Neural progenitor cell (in vitro differentiated cells): Measurements from ENCODE around the gene SCAMP1. TPM values are rescaled to one million over a fixed set of nuclear protein-coding genes. Genes with fewer than 3 reads are reported as not detected.

Source experiments
- DNase-seq: peaks from one replicate; pipeline ENCODE4 v3.0.0-alpha.2; 2016; ENCODE audit warnings: low spot score
- H2AFZ ChIP-seq: fragments of 200-600 bp; sonication (generic); replicated peaks from 2 replicates; pipeline ENCODE4 v1.6.1; 2016; ENCODE audit warnings: antibody characterized with exemption
- H3F3A ChIP-seq: fragments of 200-600 bp; sonication (generic); 2 replicates; pipeline ENCODE4 v1.6.1; 2016; ENCODE audit warnings: antibody characterized with exemption, low read depth
- H3K27ac ChIP-seq: fragments of 200-600 bp; sonication (generic); 2 replicates; pipeline ENCODE4 v1.5.1; 2016; ENCODE audit warnings: mild to moderate bottlenecking
- H3K27me3 ChIP-seq: fragments of 200-600 bp; sonication (generic); 2 replicates; pipeline ENCODE4 v1.6.1; 2016; ENCODE audit warnings: mild to moderate bottlenecking, moderate library complexity
- H3K36me3 ChIP-seq: fragments of 200-600 bp; sonication (generic); 2 replicates; pipeline ENCODE4 v1.5.1; 2016
- H3K4me1 ChIP-seq: fragments of 200-600 bp; sonication (generic); 2 replicates; pipeline ENCODE4 v1.6.1; 2016; ENCODE audit warnings: mixed run types
- H3K4me2 ChIP-seq: fragments of 200-600 bp; sonication (generic); 2 replicates; pipeline ENCODE4 v1.6.1; 2016
- H3K4me3 ChIP-seq: fragments of 200-600 bp; sonication (generic); 2 replicates; pipeline ENCODE4 v1.5.1; 2016
- H3K79me2 ChIP-seq: fragments of 200-600 bp; sonication (generic); 2 replicates; pipeline ENCODE4 v1.6.1; 2016; ENCODE audit warnings: low read depth
- H3K9ac ChIP-seq: fragments of 200-600 bp; sonication (generic); 2 replicates; pipeline ENCODE4 v1.6.1; 2016
- H3K9me3 ChIP-seq: fragments of 200-600 bp; sonication (generic); 2 replicates; pipeline ENCODE4 v1.5.1; 2016; ENCODE audit warnings: low read depth
- H4K20me1 ChIP-seq: fragments of 200-600 bp; sonication (generic); 2 replicates; pipeline ENCODE4 v1.6.1; 2016; ENCODE audit warnings: low read depth
- H3K27ac Mint-ChIP-seq: 3 replicates; pipeline ENCODE4 v1.8.0; 2021; ENCODE audit warnings: mixed read lengths
- H3K27me3 Mint-ChIP-seq: 2 replicates; pipeline ENCODE4 v1.8.0; 2022; ENCODE audit warnings: low read depth, mild to moderate bottlenecking, inconsistent platforms, moderate library complexity, mixed read lengths; ENCODE audit not compliant: insufficient read depth
- H3K36me3 Mint-ChIP-seq: 3 replicates; pipeline ENCODE4 v1.8.0; 2021; ENCODE audit warnings: mixed read lengths
- H3K4me1 Mint-ChIP-seq: 3 replicates; pipeline ENCODE4 v1.8.0; 2021; ENCODE audit warnings: mixed read lengths
- H3K4me3 Mint-ChIP-seq: 3 replicates; pipeline ENCODE4 v1.8.0; 2021; ENCODE audit warnings: mild to moderate bottlenecking, moderate library complexity, mixed read lengths
- H3K9me3 Mint-ChIP-seq: 3 replicates; pipeline ENCODE4 v1.8.0; 2020; ENCODE audit warnings: mixed read lengths
- CTCF ChIP-seq: fragments of 200-600 bp; sonication (generic); IDR thresholded peaks from 2 replicates; pipeline ENCODE4 v1.5.1; 2017; ENCODE audit warnings: antibody characterized with exemption, mild to moderate bottlenecking
- EZH2 ChIP-seq: fragments of 200-600 bp; sonication (generic); IDR thresholded peaks from 2 replicates; pipeline ENCODE4 v1.6.1; 2017; ENCODE audit warnings: antibody characterized with exemption, mild to moderate bottlenecking, moderate library complexity
- EZH2phosphoT487 ChIP-seq: fragments of 200-600 bp; sonication (generic); IDR thresholded peaks from 2 replicates; pipeline ENCODE4 v1.6.1; 2017; ENCODE audit warnings: antibody characterized with exemption
- total RNA-seq: library from RNA; depleted of rRNA; stranded (reverse); fragments of >200 nt; gene quantifications from 2 replicates; pipeline ENCODE4 v1.2.3, GENCODE V29; 2015; ENCODE audit warnings: low replicate concordance

The SCAMP1 gene
- total RNA-seq, 1 donor from 2014 or later: 110 TPM

- no peak overlapping the region for H3K4me3 ChIP-seq
- H3K27ac Mint-ChIP-seq: no peak overlapping the region
- no peaks in the 10 kb centered on the region for H3K36me3 ChIP-seq
- no peaks in the 10 kb centered on the region for H3K9me3 Mint-ChIP-seq
- no peak overlapping the region for H3K4me3 Mint-ChIP-seq
- no peaks in the 10 kb centered on the region for H4K20me1 ChIP-seq
- no peak overlapping the region for H3K27ac ChIP-seq
- no peak for DNase-seq
- H3K4me1 Mint-ChIP-seq: peaks cover 15% of the 10 kb centered on the region
- H3F3A ChIP-seq: no peaks in the 10 kb centered on the region
- H3K4me2 ChIP-seq: no peak overlapping the region
- H3K36me3 Mint-ChIP-seq: peaks cover 8% of the 10 kb centered on the region
- no peak overlapping the region for H2AFZ ChIP-seq
- H3K27me3 Mint-ChIP-seq: no peaks in the 10 kb centered on the region
- peaks cover 20% of the 10 kb centered on the region for H3K4me1 ChIP-seq
- no peak for TF ChIP-seq EZH2
- no peaks in the 10 kb centered on the region for H3K27me3 ChIP-seq
- no peak overlapping the region for H3K9ac ChIP-seq
- no peaks in the 10 kb centered on the region for H3K9me3 ChIP-seq
- peaks cover 7% of the 10 kb centered on the region for H3K79me2 ChIP-seq
These were observed 136.0 kb downstream of the SCAMP1 start for GRCh38 chr5:78496373-78496772.

- Histone ChIP-seq H3K79me2 (peaks cover 7% of the 10 kb centered on the region), H3K9me3 (no peaks in the 10 kb centered on the region), H3K27me3 (no peaks in the 10 kb centered on the region), H3K36me3 (no peaks in the 10 kb centered on the region), H3F3A (no peaks in the 10 kb centered on the region), H3K27ac (no peak overlapping the region), H4K20me1 (no peaks in the 10 kb centered on the region), H3K4me2 (no peak overlapping the region), H3K9ac (no peak overlapping the region), H3K4me3 (no peak overlapping the region), H2AFZ (no peak overlapping the region), H3K4me1 (peaks cover 19% of the 10 kb centered on the region)
- Mint-ChIP-seq H3K36me3 (peaks cover 5% of the 10 kb centered on the region), H3K4me3 (no peak overlapping the region), H3K4me1 (peaks cover 15% of the 10 kb centered on the region), H3K27ac (no peak overlapping the region), H3K9me3 (no peaks in the 10 kb centered on the region), H3K27me3 (no peaks in the 10 kb centered on the region)
- DNase-seq: no peak
- TF ChIP-seq EZH2phosphoT487 (no peak), CTCF (no peak), EZH2 (no peak)
These were observed 137.4 kb downstream of the SCAMP1 start for GRCh38 chr5:78497573-78498533.

GRCh38 chr5:78499485-78499884 lies 139.1 kb downstream of the SCAMP1 start:
- H3K36me3 Mint-ChIP-seq: peaks cover 3% of the 10 kb centered on the region
- H3K4me2 ChIP-seq: peak overlapping the region; percentile 3
- TF ChIP-seq EZH2 (no peak), CTCF (no peak), EZH2phosphoT487 (no peak)
- H3K4me3 Mint-ChIP-seq: no peak overlapping the region
- no peak overlapping the region for H3K9ac ChIP-seq
- no peaks in the 10 kb centered on the region for H3K9me3 Mint-ChIP-seq
- peaks cover 15% of the 10 kb centered on the region for H3K4me1 Mint-ChIP-seq
- H3K4me1 ChIP-seq: peaks cover 19% of the 10 kb centered on the region
- no peak overlapping the region for H3K27ac ChIP-seq
- H3K36me3 ChIP-seq: no peaks in the 10 kb centered on the region
- peaks cover 7% of the 10 kb centered on the region for H3K79me2 ChIP-seq
- no peak for DNase-seq
- H3F3A ChIP-seq: no peaks in the 10 kb centered on the region
- H3K27ac Mint-ChIP-seq: no peak overlapping the region
- H2AFZ ChIP-seq: no peak overlapping the region
- H3K27me3 Mint-ChIP-seq: no peaks in the 10 kb centered on the region
- no peaks in the 10 kb centered on the region for H4K20me1 ChIP-seq
- H3K27me3 ChIP-seq: no peaks in the 10 kb centered on the region
- no peaks in the 10 kb centered on the region for H3K9me3 ChIP-seq
- no peak overlapping the region for H3K4me3 ChIP-seq

- no peak overlapping the region for H3K4me3 ChIP-seq
- H2AFZ ChIP-seq: no peak overlapping the region
- H3K36me3 Mint-ChIP-seq: peaks cover 3% of the 10 kb centered on the region
- no peaks in the 10 kb centered on the region for H4K20me1 ChIP-seq
- H3K9ac ChIP-seq: no peak overlapping the region
- TF ChIP-seq CTCF: no peak
- TF ChIP-seq EZH2: no peak
- no peak for TF ChIP-seq EZH2phosphoT487
- H3F3A ChIP-seq: no peaks in the 10 kb centered on the region
- no peaks in the 10 kb centered on the region for H3K36me3 ChIP-seq
- DNase-seq: no peak
- H3K27ac ChIP-seq: no peak overlapping the region
- H3K9me3 ChIP-seq: no peaks in the 10 kb centered on the region
- no peak overlapping the region for H3K4me3 Mint-ChIP-seq
- H3K27me3 ChIP-seq: no peaks in the 10 kb centered on the region
- no peaks in the 10 kb centered on the region for H3K9me3 Mint-ChIP-seq
- no peak overlapping the region for H3K4me2 ChIP-seq
- H3K27me3 Mint-ChIP-seq: no peaks in the 10 kb centered on the region
- H3K27ac Mint-ChIP-seq: no peak overlapping the region
- peaks cover 4% of the 10 kb centered on the region for H3K79me2 ChIP-seq
- H3K4me1 ChIP-seq: peaks cover 18% of the 10 kb centered on the region
- H3K4me1 Mint-ChIP-seq: peaks cover 15% of the 10 kb centered on the region
These were observed 139.6 kb downstream of the SCAMP1 start for GRCh38 chr5:78500028-78500427.
